K562 (cell line): ENCODE data around the gene KRT71. TPM values are rescaled to one million over a fixed set of nuclear protein-coding genes. Genes with fewer than 3 reads are reported as not detected.

ENCODE experiments used
- CREB5 ChIP-seq: fragments of 250-450 bp; sonication (Bioruptor Pico); IDR thresholded peaks from 2 replicates; pipeline ENCODE4 v1.5.0; 2020; ENCODE audit warnings: mild to moderate bottlenecking
- CREBBP ChIP-seq: IDR thresholded peaks from one replicate; pipeline ENCODE4 v1.6.1; 2012; ENCODE audit warnings: low read depth, mild to moderate bottlenecking, control low read depth, inconsistent platforms, low read length
- ETV5 ChIP-seq: sonication (generic); formaldehyde crosslinking; IDR thresholded peaks from 2 replicates; pipeline ENCODE4 v1.4.0; 2020; ENCODE audit warnings: low read depth, mild to moderate bottlenecking, missing genetic modification reagents
- FOXA1 ChIP-seq: fragments of 450-650 bp; IDR thresholded peaks from 2 replicates; pipeline ENCODE4 v1.6.1; 2016; ENCODE audit warnings: mild to moderate bottlenecking, borderline replicate concordance
- KLF13 ChIP-seq: fragments of 450-650 bp; IDR thresholded peaks from 2 replicates; pipeline ENCODE4 v1.6.1; 2016; ENCODE audit warnings: missing genetic modification characterization, low read depth, mild to moderate bottlenecking, missing compliant biosample characterization, moderate library complexity, borderline replicate concordance
- LEF1 ChIP-seq: fragments of 450-650 bp; IDR thresholded peaks from 2 replicates; pipeline ENCODE4 v1.6.1; 2016; ENCODE audit warnings: mild to moderate bottlenecking
- MECOM ChIP-seq: fragments of 250-450 bp; sonication (Bioruptor Pico); IDR thresholded peaks from 2 replicates; pipeline ENCODE4 v1.8.0; 2022; ENCODE audit warnings: inconsistent platforms
- NR4A1 ChIP-seq, 2 experiments: fragments of 250-450 bp in 1 of 2; fragments of 450-650 bp in 1 of 2; sonication (Bioruptor Pico) in 1 of 2; IDR thresholded peaks; 2 replicates each; pipeline versions ENCODE4 v1.4.0 to v1.6.1; 2016 to 2020; ENCODE audit warnings: mild to moderate bottlenecking in 2 of 2, missing compliant biosample characterization in 1 of 2, missing genetic modification characterization in 1 of 2, moderate library complexity in 1 of 2
- NUFIP1 ChIP-seq: fragments of 450-650 bp; IDR thresholded peaks from 2 replicates; pipeline ENCODE4 v1.6.1; 2018; ENCODE audit not compliant: partially characterized antibody
- PRMT5 ChIP-seq: sonication (generic); formaldehyde crosslinking; IDR thresholded peaks from 2 replicates; pipeline ENCODE4 v1.5.0; 2020; ENCODE audit warnings: missing genetic modification reagents
- REST ChIP-seq, 2 experiments: fragments of 450-650 bp; formaldehyde crosslinking in 1 of 2; IDR thresholded peaks; 2 replicates each; pipeline versions ENCODE4 v1.4.0 to v1.6.1; 2014 to 2020; ENCODE audit warnings: mild to moderate bottlenecking in 2 of 2, borderline replicate concordance in 1 of 2, low read depth in 1 of 2
- ZBTB1 ChIP-seq: sonication (generic); formaldehyde crosslinking; IDR thresholded peaks from 2 replicates; pipeline ENCODE4 v1.8.1; 2023; ENCODE audit warnings: missing genetic modification reagents, low read depth, mild to moderate bottlenecking, borderline replicate concordance
- ZNF253 ChIP-seq: fragments of 250-450 bp; sonication (Bioruptor Pico); conservative IDR thresholded peaks from 2 replicates; pipeline ENCODE4 v1.6.1; 2021; ENCODE audit warnings: mild to moderate bottlenecking
- ZNF354B ChIP-seq: fragments of 250-450 bp; sonication (Bioruptor Pico); IDR thresholded peaks from 2 replicates; pipeline ENCODE4 v1.4.0; 2020
- ZNF395 ChIP-seq: fragments of 200-800 bp; sonication (Bioruptor generic); IDR thresholded peaks from 2 replicates; pipeline ENCODE4 v1.6.1; 2017; ENCODE audit warnings: missing genetic modification characterization, missing compliant biosample characterization
- ZNF449 ChIP-seq: fragments of 250-450 bp; sonication (Bioruptor Pico); IDR thresholded peaks from 2 replicates; pipeline ENCODE4 v1.8.0; 2022; ENCODE audit warnings: moderate library complexity, mild to moderate bottlenecking, inconsistent platforms
- polyA plus RNA-seq, 8 experiments: library from polyadenylated mRNA; depleted of rRNA in 4 of 8; stranded (reverse) in 5 of 8; unstranded in 3 of 8; fragments of >200 nt; fragmentation: Nextera tagmentation in 2 of 8; fragmentation: Illumina TruSeq in 1 of 8; extraction: Ambion mirVana in 2 of 8; extraction: Trizol in 1 of 8; gene quantifications; 2 replicates each; pipeline versions ENCODE4 v1.2.1 to v1.2.3, GENCODE V29; 2011 to 2014; ENCODE audit warnings: inconsistent platforms in 1 of 8, missing spikeins in 1 of 8
- total RNA-seq, 7 experiments: library from RNA; depleted of rRNA in 6 of 7; stranded (reverse); fragments of >200 nt in 6 of 7; fragmentation: Illumina TruSeq in 2 of 7; extraction: Trizol in 2 of 7; gene quantifications; 2 replicates each; pipeline versions ENCODE4 v1.2.1 to v1.2.3, GENCODE V29; 2011 to 2021; ENCODE audit warnings: low replicate concordance in 1 of 7

Gene KRT71
- total and polyA plus RNA-seq, 9 of the 15 experiments (the other 6 are each of a cell fraction or from before 2014, with no cell fraction given) = not detected

- TF ChIP-seq KLF13 (tag) (no peak), MECOM (CRISPR knock-in tag) (no peak), PRMT5 (CRISPR knock-in tag) (no peak), FOXA1 (no peak), ZNF395 (CRISPR knock-in tag) (no peak), ZNF449 (CRISPR knock-in tag) (no peak), NUFIP1 (no peak), CREBBP (no peak), ZBTB1 (CRISPR knock-in tag) (no peak), ZNF354B (no peak), ZNF253 (CRISPR knock-in tag) (no peak), LEF1 (no peak), ETV5 (no peak), REST (IDR thresholded peaks at IDR 0.05; ENCODE audit: borderline replicate concordance) (peak; percentile 28; the same call in 1 of the 2 replicates), REST (CRISPR knock-in tag; IDR thresholded peaks at IDR 0.05; ENCODE audit: low read depth) (no peak), NR4A1 (CRISPR knock-in tag; IDR thresholded peaks at IDR 0.05) (no peak), NR4A1 (tag; IDR thresholded peaks at IDR 0.05) (no peak), CREB5 (CRISPR knock-in tag) (no peak)
These were observed 18.5 kb downstream of the KRT71 start (continued) for GRCh38 chr12:52534482-52534881.
